HEK293T (cell line): ENCODE data around the gene EFTUD2.

ENCODE experiments used
- CTCF ChIA-PET: fragments of 350-600 bp; formaldehyde crosslinking; extraction: SDS; loops from one replicate; lab custom pipeline; 2021; ENCODE audit warnings: antibody characterized with exemption, inconsistent platforms; lab: Yijun Ruan, JAX
- POLR2A ChIA-PET: fragments of 350-600 bp; formaldehyde crosslinking; extraction: SDS; loops from one replicate; lab custom pipeline; 2020; ENCODE audit warnings: antibody characterized with exemption, inconsistent platforms; lab: Yijun Ruan, JAX
- DNase-seq: peaks from one replicate; pipeline ENCODE4 v3.0.0; 2012; ENCODE audit warnings: mixed read lengths; ENCODE audit errors: extremely low spot score
- ARNT ChIP-seq: fragments of 450-650 bp; IDR thresholded peaks from 2 replicates; pipeline ENCODE4 v1.6.1; 2017; ENCODE audit warnings: mild to moderate bottlenecking
- BHLHE40 ChIP-seq: fragments of 450-650 bp; IDR thresholded peaks from 2 replicates; pipeline ENCODE4 v1.6.1; 2016; ENCODE audit warnings: mild to moderate bottlenecking, moderate library complexity, borderline replicate concordance
- CTBP1 ChIP-seq: fragments of 450-650 bp; IDR thresholded peaks from 2 replicates; pipeline ENCODE4 v1.6.1; 2016; ENCODE audit warnings: borderline replicate concordance
- ELF4 ChIP-seq: fragments of 450-650 bp; IDR thresholded peaks from 2 replicates; pipeline ENCODE4 v1.6.1; 2017; ENCODE audit warnings: antibody characterized with exemption
- FOXA1 ChIP-seq: fragments of 450-650 bp; IDR thresholded peaks from 2 replicates; pipeline ENCODE4 v1.6.1; 2016; ENCODE audit warnings: mild to moderate bottlenecking
- FOXK2 ChIP-seq: fragments of 450-650 bp; IDR thresholded peaks from 2 replicates; pipeline ENCODE4 v1.6.1; 2016; ENCODE audit warnings: mild to moderate bottlenecking
- FOXM1 ChIP-seq: fragments of 450-650 bp; IDR thresholded peaks from 2 replicates; pipeline ENCODE4 v1.6.1; 2017; ENCODE audit warnings: mild to moderate bottlenecking, borderline replicate concordance
- HDGF ChIP-seq: fragments of 450-650 bp; IDR thresholded peaks from 2 replicates; pipeline ENCODE4 v1.6.1; 2017; ENCODE audit warnings: antibody characterized with exemption, borderline replicate concordance
- L3MBTL2 ChIP-seq: fragments of 450-650 bp; conservative IDR thresholded peaks from 2 replicates; pipeline ENCODE4 v1.6.1; 2016; ENCODE audit warnings: mild to moderate bottlenecking
- LEF1 ChIP-seq: fragments of 450-650 bp; IDR thresholded peaks from 2 replicates; pipeline ENCODE4 v1.6.1; 2017; ENCODE audit warnings: mild to moderate bottlenecking, borderline replicate concordance
- NFRKB ChIP-seq: fragments of 450-650 bp; IDR thresholded peaks from 2 replicates; pipeline ENCODE4 v1.6.1; 2016; ENCODE audit warnings: mild to moderate bottlenecking, moderate library complexity
- PKNOX1 ChIP-seq: fragments of 450-650 bp; IDR thresholded peaks from 2 replicates; pipeline ENCODE4 v1.6.1; 2016
- SP1 ChIP-seq: fragments of 450-650 bp; IDR thresholded peaks from 2 replicates; pipeline ENCODE4 v1.6.1; 2017
- SUZ12 ChIP-seq: fragments of 450-650 bp; IDR thresholded peaks from 2 replicates; pipeline ENCODE4 v1.6.1; 2016; ENCODE audit warnings: mild to moderate bottlenecking
- TARDBP ChIP-seq: fragments of 450-650 bp; IDR thresholded peaks from 2 replicates; pipeline ENCODE4 v1.6.1; 2016
- ZNF384 ChIP-seq: fragments of 450-650 bp; IDR thresholded peaks from 2 replicates; pipeline ENCODE4 v1.6.1; 2016

Gene EFTUD2

DNA sequence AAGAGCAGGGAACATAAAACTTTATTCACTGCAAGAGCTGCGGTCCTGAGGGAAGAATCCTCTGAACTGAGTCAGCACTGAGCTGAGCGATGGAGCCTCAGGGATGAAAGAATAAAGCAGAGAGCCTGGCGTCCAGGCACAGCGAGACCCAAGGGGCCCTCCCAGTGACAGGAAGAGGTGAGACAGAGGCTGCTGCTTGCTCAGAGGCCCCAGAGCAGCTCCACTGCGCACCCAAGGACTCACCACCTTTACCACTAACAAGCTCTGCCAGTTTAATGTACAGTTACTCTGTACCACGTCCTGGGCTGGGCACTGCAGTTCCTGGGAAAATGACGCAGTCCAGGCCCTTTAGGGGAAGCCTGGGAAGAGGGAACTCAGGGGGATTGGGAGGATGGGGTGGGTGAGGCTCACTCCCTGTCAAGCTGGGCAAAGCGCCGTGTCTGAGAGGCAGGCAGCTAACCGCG, 10.5 kb upstream of the EFTUD2 start:
- TF ChIP-seq ARNT: no peak
- no peak for TF ChIP-seq HDGF
- no peak for DNase-seq
- POLR2A ChIA-PET: interaction anchor here (3.8 kb wide), 1 partner anchor 9 kb away, joined by 37 read pairs; the partner anchor contains the start of gene EFTUD2
- CTCF ChIA-PET: interaction anchor here (0.6 to 2.3 kb wide), 3 partner anchors 8 to 591 kb away, joined by 4 to 16 read pairs (median 4); no protein-coding TSS in a partner anchor

DNA sequence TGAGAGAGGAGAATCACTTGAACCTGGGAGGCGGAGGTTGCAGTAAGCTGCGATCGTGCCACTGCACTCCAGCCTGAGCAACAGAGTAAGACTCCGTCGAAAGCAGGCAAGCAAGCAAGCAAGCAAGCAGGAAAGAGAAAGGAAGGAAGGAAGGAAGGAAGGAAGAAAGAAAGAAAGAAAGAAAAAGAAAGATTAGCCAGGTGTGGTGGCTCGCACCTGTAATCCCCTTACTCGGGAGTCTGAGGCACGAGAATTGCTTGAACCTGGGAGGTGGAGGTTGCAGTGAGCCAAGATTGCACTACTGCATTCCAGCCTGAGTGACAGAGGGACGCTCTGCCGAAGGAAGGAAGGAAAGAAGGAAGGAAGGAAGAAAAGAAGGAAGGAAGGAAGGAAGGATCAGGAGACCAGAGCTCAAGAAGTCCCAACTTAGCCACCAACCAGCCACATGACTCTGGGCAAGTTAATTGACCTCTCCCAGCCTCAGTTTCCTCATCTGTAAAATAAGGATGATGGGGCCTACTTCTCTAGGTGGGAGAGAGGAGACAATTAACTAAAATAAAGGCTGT, 9.6 kb upstream of the EFTUD2 start:
- no peak for DNase-seq
- ChIA-PET POLR2A (interaction anchor here (3.8 kb wide), 1 partner anchor 8 kb away, joined by 37 read pairs; the partner anchor contains the start of gene EFTUD2), CTCF (no interaction called here)
- TF ChIP-seq TARDBP (no peak), FOXA1 (no peak), FOXM1 (no peak), CTBP1 (no peak), ZNF384 (no peak), L3MBTL2 (no peak), LEF1 (no peak), PKNOX1 (no peak), ELF4 (no peak), BHLHE40 (no peak)

GRCh38 chr17:44907729-44908470, 8.7 kb upstream of the EFTUD2 start:
- no peak for TF ChIP-seq ZNF384
- TF ChIP-seq NFRKB: no peak
- no peak for TF ChIP-seq FOXK2
- TF ChIP-seq FOXM1: no peak
- no peak for TF ChIP-seq SUZ12
- no peak for TF ChIP-seq LEF1
- TF ChIP-seq ELF4: no peak
- no peak for TF ChIP-seq ARNT
- TF ChIP-seq BHLHE40: no peak
- TF ChIP-seq HDGF: no peak
- TF ChIP-seq FOXA1: no peak
- no peak for DNase-seq
- ChIA-PET POLR2A (interaction anchor here (0.8 kb wide), 1 partner anchor 9 kb away, joined by 3 read pairs; the partner anchor contains the start of gene EFTUD2), CTCF (interaction anchor here (1.2 to 1.3 kb wide), 2 partner anchors 114 to 228 kb away, joined by 3 to 5 read pairs; partner anchors contain the start of gene ACBD4)

DNA sequence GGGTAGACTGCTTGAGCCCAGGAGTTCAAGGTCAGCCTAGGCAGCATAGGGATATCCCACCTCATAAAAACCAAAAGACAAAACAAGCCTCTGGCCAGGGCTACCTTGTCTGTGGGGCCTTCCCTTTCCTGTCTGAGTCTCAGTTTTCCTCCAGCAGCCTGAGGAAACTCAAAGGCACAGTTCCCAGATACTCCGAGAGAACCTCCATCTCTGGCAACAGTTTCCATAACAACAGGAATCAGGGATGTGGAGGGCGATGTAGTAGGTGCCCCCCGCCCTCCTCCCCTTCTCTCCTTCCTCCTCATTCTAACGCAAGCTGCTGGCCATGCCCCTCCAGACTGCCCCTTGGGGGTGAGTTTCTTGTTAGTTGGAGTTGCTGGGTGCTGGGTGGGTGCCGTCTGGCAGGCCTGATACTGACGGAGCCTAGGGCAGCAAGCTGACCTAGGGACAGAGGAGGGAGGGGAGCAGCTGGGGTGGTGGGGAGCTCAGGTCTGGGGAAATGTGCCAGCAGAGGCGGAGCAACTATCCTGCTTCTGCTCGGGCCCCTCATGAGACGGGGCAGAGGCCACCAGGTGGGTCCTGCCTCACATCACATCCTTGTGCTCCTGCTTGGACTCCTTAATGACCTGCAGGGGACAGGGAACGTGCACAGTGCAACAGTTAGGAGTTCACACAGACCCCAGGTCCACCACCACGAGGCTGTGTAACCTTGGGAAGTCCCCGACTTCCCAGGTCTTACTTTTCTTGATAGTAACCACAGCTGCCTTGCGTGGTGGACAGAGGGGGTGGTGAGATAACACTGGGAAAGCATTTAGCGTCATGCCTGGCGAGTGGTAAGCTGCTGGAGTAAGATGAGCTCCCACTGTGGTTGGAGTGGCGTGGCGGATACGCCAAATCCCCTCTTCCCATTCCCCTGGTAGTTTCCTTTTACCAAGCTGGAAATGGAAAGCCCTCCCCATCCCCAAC, 7.8 kb upstream of the EFTUD2 start:
- no peak for TF ChIP-seq L3MBTL2
- TF ChIP-seq SUZ12: no peak
- POLR2A ChIA-PET: interaction anchor here (0.8 kb wide), 1 partner anchor 8 kb away, joined by 3 read pairs; the partner anchor contains the start of gene EFTUD2

DNA sequence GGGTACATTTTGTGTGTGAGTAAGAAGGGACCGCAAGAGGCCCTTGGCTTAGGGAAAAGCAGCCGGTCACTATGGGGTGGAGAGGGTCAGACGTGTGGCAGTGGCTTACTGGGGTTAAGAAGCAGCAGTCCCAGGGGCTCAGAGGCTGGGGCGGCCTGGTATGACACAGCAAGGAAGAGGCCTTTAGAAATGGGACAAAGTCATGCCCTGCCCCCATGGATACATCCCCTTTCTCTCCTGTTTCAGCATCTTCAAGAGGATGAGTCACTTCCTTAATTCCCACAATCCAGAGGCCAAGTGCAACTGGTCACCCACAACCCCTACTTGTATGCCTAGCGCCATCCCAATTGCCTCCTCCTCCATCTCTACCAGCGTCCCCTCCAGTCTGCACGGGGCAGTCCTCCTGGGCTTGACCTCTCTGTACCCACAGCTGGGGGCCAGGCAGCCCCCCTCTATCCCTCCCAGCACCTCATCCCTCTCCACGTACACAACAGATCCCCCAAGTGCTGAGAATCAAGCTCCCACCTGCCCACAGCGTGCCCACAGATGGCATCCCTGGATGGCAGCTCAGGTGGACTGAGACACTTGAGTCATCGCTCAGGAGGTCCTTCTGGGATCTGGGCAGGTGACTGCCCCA, 6.9 kb upstream of the EFTUD2 start:
- POLR2A ChIA-PET: no interaction called here
- TF ChIP-seq ZNF384 (no peak), TARDBP (no peak), SP1 (no peak), LEF1 (no peak), ELF4 (no peak), PKNOX1 (no peak), FOXA1 (no peak), CTBP1 (no peak), ARNT (no peak), NFRKB (no peak), HDGF (no peak), FOXK2 (no peak), SUZ12 (no peak), L3MBTL2 (no peak), BHLHE40 (no peak), FOXM1 (no peak)

More for the DNA sequence above, 7.8 kb upstream of the EFTUD2 start:
- no peak for DNase-seq
- CTCF ChIA-PET: interaction anchor here (1.2 to 1.3 kb wide), 2 partner anchors 115 to 228 kb away, joined by 3 to 5 read pairs; partner anchors contain the start of gene ACBD4

More for the DNA sequence above, 6.9 kb upstream of the EFTUD2 start:
- no peak for DNase-seq
- CTCF ChIA-PET: no interaction called here
